H1 (cell line): ENCODE measurements around the gene KRT8. TPM values are rescaled to one million over a fixed set of nuclear protein-coding genes. Genes with fewer than 3 reads are reported as not detected.

Source experiments
- ASH2L ChIP-seq: fragments of 200-600, 300-600 bp; sonication (generic); IDR thresholded peaks from one replicate; pipeline ENCODE4 v1.7.1; 2017; ENCODE audit warnings: low read length
- CTBP2 ChIP-seq: IDR thresholded peaks from 2 replicates; pipeline ENCODE4 v1.7.0; 2011; ENCODE audit warnings: borderline replicate concordance, mild to moderate bottlenecking, moderate library complexity, mixed read lengths, low read length; ENCODE audit not compliant: insufficient read depth, insufficient read length
- EZH2 ChIP-seq: fragments of 200-600 bp; sonication (generic); IDR thresholded peaks from 2 replicates; pipeline ENCODE4 v1.7.1; 2012; ENCODE audit warnings: low read depth, mild to moderate bottlenecking, moderate library complexity, low read length, inconsistent platforms; ENCODE audit not compliant: severe bottlenecking
- KDM4A ChIP-seq: IDR thresholded peaks from one replicate; pipeline ENCODE4 v1.7.1; 2012; ENCODE audit warnings: low read depth, mild to moderate bottlenecking, moderate library complexity, low read length, inconsistent platforms; ENCODE audit not compliant: severe bottlenecking
- MAFK ChIP-seq: IDR thresholded peaks from 2 replicates; pipeline ENCODE4 v1.6.1; 2012; ENCODE audit warnings: low read depth, mild to moderate bottlenecking, improper control_type of control experiment, low read length
- NANOG ChIP-seq: IDR thresholded peaks from 2 replicates; pipeline ENCODE4 v1.6.1; 2011; ENCODE audit warnings: low read length, low read depth, mild to moderate bottlenecking, inconsistent platforms; ENCODE audit not compliant: insufficient read depth, poor library complexity, severe bottlenecking
- POU5F1 ChIP-seq: IDR thresholded peaks from 2 replicates; pipeline ENCODE4 v1.6.1; 2011; ENCODE audit warnings: low read depth, mild to moderate bottlenecking, low read length, moderate library complexity
- RAD21 ChIP-seq, 2 experiments: IDR thresholded peaks in 1 of 2; conservative IDR thresholded peaks in 1 of 2; 2 replicates each; pipeline ENCODE4 v1.6.1; 2011; ENCODE audit warnings: low read depth in 2 of 2, low read length in 2 of 2, improper control_type of control experiment in 1 of 2, inconsistent platforms in 1 of 2, mild to moderate bottlenecking in 1 of 2, moderate library complexity in 1 of 2
- RBBP5 ChIP-seq: IDR thresholded peaks from 2 replicates; pipeline ENCODE4 v1.7.1; 2012; ENCODE audit warnings: low read depth, mild to moderate bottlenecking, inconsistent platforms, low read length, moderate library complexity, borderline replicate concordance
- SP1 ChIP-seq: IDR thresholded peaks from 2 replicates; pipeline ENCODE4 v1.6.1; 2011; ENCODE audit warnings: low read depth, low read length
- TAF7 ChIP-seq: optimal IDR thresholded peaks from 2 replicates; pipeline ENCODE3; 2011; ENCODE audit warnings: low read depth, mild to moderate bottlenecking, inconsistent platforms, low read length, moderate library complexity, borderline replicate concordance
- polyA plus RNA-seq, 7 experiments: library from polyadenylated mRNA; depleted of rRNA in 3 of 7; stranded (reverse) in 5 of 7; unstranded in 2 of 7; fragments of >200 nt in 5 of 7; fragments of 200-250 nt in 2 of 7; gene quantifications; 1 replicate in 5 of 7; 2 replicates in 1 of 7; 4 replicates in 1 of 7; pipeline versions ENCODE4 v1.2.1 to v1.2.3, GENCODE V29; 2011 to 2013; ENCODE audit warnings: missing spikeins in 2 of 7, mixed read lengths in 2 of 7
- total RNA-seq: library from RNA; stranded (reverse); fragmentation: NEBNext Ultra II Directional; extraction: Animal tissue kit (Norgen Biotek cat#: 25700); gene quantifications from 2 replicates; pipeline ENCODE4 v1.2.1, GENCODE V29; 2021
- TF ChIP-seq, protein P1 (sequence below): IDR thresholded peaks from 2 replicates; pipeline ENCODE4 v1.6.1; 2012; ENCODE audit warnings: inconsistent platforms

KRT8 gene
- total and polyA plus RNA-seq, 2 of the 8 experiments (the other 6 are each of a cell fraction or from before 2014, with no cell fraction given), result 280 to 290 TPM

DNA sequence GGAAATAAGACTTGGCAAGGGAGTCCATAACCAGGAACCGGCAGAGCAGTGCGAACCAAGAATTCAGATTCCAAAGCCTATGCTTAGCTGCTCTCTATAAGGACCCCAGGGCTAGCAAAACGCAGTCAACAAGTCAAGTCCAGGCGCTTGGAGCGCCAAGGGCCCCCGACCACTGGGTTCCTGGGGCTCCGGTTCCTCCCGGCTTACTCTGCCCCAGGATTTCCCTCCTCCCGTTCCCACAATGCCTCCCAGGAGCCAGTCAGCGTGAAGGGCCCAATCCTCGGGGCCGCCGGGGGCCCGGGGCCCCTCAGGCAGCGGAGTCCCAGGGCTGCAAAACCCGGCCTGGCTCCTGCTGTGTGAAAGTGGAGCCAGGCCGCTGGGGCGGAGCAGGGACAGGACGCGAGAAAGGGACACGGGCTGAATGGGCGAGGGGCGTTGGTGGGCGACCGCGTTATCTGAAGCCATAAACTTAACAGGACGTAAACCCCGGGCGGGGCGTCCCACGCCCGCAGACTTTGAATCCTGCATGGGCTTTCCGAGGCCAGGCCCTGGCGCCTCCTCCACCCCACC lies 1.5 kb downstream of the KRT8 start (continued):
- TF ChIP-seq TAF7 (no peak), KDM4A (peak; percentile 47), ASH2L (peak; percentile 22), SP1 (peak; percentile 99), EZH2 (no peak), CTBP2 (peak; percentile 82), POU5F1 (0 out of 2 replicates have a peak, but pooled peaks have one; percentile 21), RBBP5 (no peak), RAD21 (IDR thresholded peaks at IDR 0.05 in 1 of 2, conservative IDR thresholded peaks at IDR 0.05 in 1 of 2; ENCODE audit: low read depth in 2 of 2, low read length in 2 of 2) (peak in 1 of 2 experiments; percentile 5; a peak in 1 of 4 replicates), NANOG (no peak), MAFK (no peak)
- TF ChIP-seq, protein P1, sequence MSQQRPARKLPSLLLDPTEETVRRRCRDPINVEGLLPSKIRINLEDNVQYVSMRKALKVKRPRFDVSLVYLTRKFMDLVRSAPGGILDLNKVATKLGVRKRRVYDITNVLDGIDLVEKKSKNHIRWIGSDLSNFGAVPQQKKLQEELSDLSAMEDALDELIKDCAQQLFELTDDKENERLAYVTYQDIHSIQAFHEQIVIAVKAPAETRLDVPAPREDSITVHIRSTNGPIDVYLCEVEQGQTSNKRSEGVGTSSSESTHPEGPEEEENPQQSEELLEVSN, result peak; percentile 23; the same call in 1 of the 2 replicates
